Liver (tissue), 3 donors: ENCODE data around the gene ACVR1.

Experiments
- CTCF ChIP-seq: fragments of 150-350 bp; IDR thresholded peaks from 2 replicates; pipeline ENCODE4 v1.5.1; 2017; ENCODE audit warnings: improper control_type of control experiment, low read depth, low read length; ENCODE audit not compliant: missing input control
- GABPA ChIP-seq, 2 donors: IDR thresholded peaks in 1 of 2; conservative IDR thresholded peaks in 1 of 2; 2 replicates each; pipeline ENCODE4 v1.6.1; 2016; ENCODE audit warnings: antibody characterized with exemption in 2 of 2, mild to moderate bottlenecking in 1 of 2, moderate library complexity in 1 of 2
- RAD21 ChIP-seq, 2 donors: IDR thresholded peaks; 2 replicates each; pipeline ENCODE4 v1.6.1; 2016; ENCODE audit warnings: antibody characterized with exemption in 2 of 2, mild to moderate bottlenecking in 2 of 2
- SP1 ChIP-seq: IDR thresholded peaks from 2 replicates; pipeline ENCODE4 v1.6.1; 2018; ENCODE audit warnings: antibody characterized with exemption, mild to moderate bottlenecking
- donor health status: healthy.
- donor health status: healthy.

- TF ChIP-seq RAD21 (IDR thresholded peaks at IDR 0.05) (no peak), SP1 (no peak), CTCF (no peak), GABPA (IDR thresholded peaks at IDR 0.05 in 1 of 2, conservative IDR thresholded peaks at IDR 0.05 in 1 of 2) (no peak)
These were observed 45.9 kb downstream of the ACVR1 start for GRCh38 chr2:157830266-157830665.
